H9 (cell line): ENCODE data around the gene TSTD2. TPM values are rescaled to one million over a fixed set of nuclear protein-coding genes. Genes with fewer than 3 reads are reported as not detected.

Experiments used
- DNase-seq: peaks from one replicate; pipeline ENCODE4 v3.0.0-alpha.2; 2017
- H2AFZ ChIP-seq: one replicate; pipeline ENCODE4 v1.6.1; 2013; ENCODE audit warnings: mild to moderate bottlenecking, low read length, control low read depth, moderate library complexity
- H2AK5ac ChIP-seq: 2 replicates; pipeline ENCODE4 v1.6.1; 2013; ENCODE audit warnings: low read length, control low read depth, mixed read lengths; ENCODE audit not compliant: insufficient read length
- H2BK120ac ChIP-seq: one replicate; pipeline ENCODE4 v1.6.1; 2013; ENCODE audit warnings: low read depth, mild to moderate bottlenecking, low read length, control low read depth, inconsistent platforms; ENCODE audit not compliant: poor library complexity, severe bottlenecking
- H2BK12ac ChIP-seq: 2 replicates; pipeline ENCODE4 v1.6.1; 2013; ENCODE audit warnings: low read length, control low read depth, mixed read lengths, low read depth; ENCODE audit not compliant: insufficient read length
- H2BK15ac ChIP-seq: 2 replicates; pipeline ENCODE4 v1.6.1; 2013; ENCODE audit warnings: low read depth, low read length, control low read depth
- H2BK20ac ChIP-seq: one replicate; pipeline ENCODE4 v1.6.1; 2013; ENCODE audit warnings: low read depth, mild to moderate bottlenecking, low read length, control low read depth, inconsistent platforms; ENCODE audit not compliant: poor library complexity, severe bottlenecking
- H2BK5ac ChIP-seq: 2 replicates; pipeline ENCODE4 v1.6.1; 2013; ENCODE audit warnings: low read length, control low read depth, mixed read lengths; ENCODE audit not compliant: insufficient read length
- H3K14ac ChIP-seq: 2 replicates; pipeline ENCODE4 v1.6.1; 2013; ENCODE audit warnings: low read length, control low read depth; ENCODE audit not compliant: insufficient read depth
- H3K18ac ChIP-seq: 2 replicates; pipeline ENCODE4 v1.6.1; 2013; ENCODE audit warnings: low read depth, mild to moderate bottlenecking, mixed read lengths, low read length, control low read depth; ENCODE audit not compliant: insufficient read length
- H3K23ac ChIP-seq: 2 replicates; pipeline ENCODE4 v1.6.1; 2013; ENCODE audit warnings: low read length, control low read depth, mixed read lengths, low read depth; ENCODE audit not compliant: insufficient read length
- H3K23me2 ChIP-seq: 2 replicates; pipeline ENCODE4 v1.6.1; 2013; ENCODE audit warnings: low read depth, mild to moderate bottlenecking, mixed read lengths, low read length, control low read depth; ENCODE audit not compliant: insufficient read length, poor library complexity, severe bottlenecking
- H3K27ac ChIP-seq: 2 replicates; pipeline ENCODE4 v1.5.1; 2013; ENCODE audit warnings: low read length, control low read depth, mixed read lengths, low read depth; ENCODE audit not compliant: insufficient read length
- H3K27me3 ChIP-seq: 2 replicates; pipeline ENCODE4 v1.6.1; 2013; ENCODE audit warnings: low read length, control low read depth, inconsistent platforms; ENCODE audit not compliant: insufficient read depth
- H3K4ac ChIP-seq: 2 replicates; pipeline ENCODE4 v1.6.1; 2013; ENCODE audit warnings: low read depth, mild to moderate bottlenecking, control low read depth, inconsistent platforms, low read length, moderate library complexity
- H3K4me1 ChIP-seq: 2 replicates; pipeline ENCODE4 v1.6.1; 2013; ENCODE audit warnings: low read length, control low read depth, inconsistent platforms; ENCODE audit not compliant: insufficient read depth
- H3K4me2 ChIP-seq: 2 replicates; pipeline ENCODE4 v1.6.1; 2013; ENCODE audit warnings: low read length, control low read depth, mixed read lengths; ENCODE audit not compliant: insufficient read length, insufficient read depth
- H3K56ac ChIP-seq: 2 replicates; pipeline ENCODE4 v1.6.1; 2013; ENCODE audit warnings: low read depth, mild to moderate bottlenecking, mixed read lengths, low read length, control low read depth; ENCODE audit not compliant: insufficient read length
- H3K79me1 ChIP-seq: 2 replicates; pipeline ENCODE4 v1.6.1; 2013; ENCODE audit warnings: low read depth, mild to moderate bottlenecking, moderate library complexity, low read length, control low read depth, inconsistent platforms; ENCODE audit not compliant: insufficient read depth, poor library complexity, severe bottlenecking
- H3K79me2 ChIP-seq: 2 replicates; pipeline ENCODE4 v1.6.1; 2013; ENCODE audit warnings: low read length, control low read depth, inconsistent platforms; ENCODE audit not compliant: insufficient read depth
- H3K9ac ChIP-seq: 2 replicates; pipeline ENCODE4 v1.6.1; 2013; ENCODE audit warnings: low read length, control low read depth, mixed read lengths; ENCODE audit not compliant: insufficient read length; ENCODE audit errors: extremely low read depth
- H3K9me3 ChIP-seq: one replicate; pipeline ENCODE4 v1.6.1; 2013; ENCODE audit warnings: low read depth, low read length, inconsistent platforms; ENCODE audit not compliant: control insufficient read depth
- H3T11ph ChIP-seq: one replicate; pipeline ENCODE4 v1.6.1; 2013; ENCODE audit warnings: mild to moderate bottlenecking, low read length, control low read depth, inconsistent platforms
- H4K20me1 ChIP-seq: one replicate; pipeline ENCODE4 v1.6.1; 2013; ENCODE audit not compliant: control insufficient read depth, insufficient read length, insufficient read depth
- H4K5ac ChIP-seq: 2 replicates; pipeline ENCODE4 v1.6.1; 2013; ENCODE audit warnings: low read depth, mild to moderate bottlenecking, mixed read lengths, low read length, control low read depth; ENCODE audit not compliant: insufficient read length
- H4K8ac ChIP-seq: replicated peaks from 2 replicates; pipeline ENCODE4 v1.6.1; 2013; ENCODE audit warnings: low read length, control low read depth, mixed read lengths, low read depth; ENCODE audit not compliant: insufficient read length
- H4K91ac ChIP-seq: 2 replicates; pipeline ENCODE4 v1.6.1; 2013; ENCODE audit warnings: low read depth, mild to moderate bottlenecking, moderate library complexity, mixed read lengths, low read length, control low read depth; ENCODE audit not compliant: insufficient read length
- H3K27ac Mint-ChIP-seq, 3 experiments: 2 replicates in 2 of 3; 3 replicates in 1 of 3; pipeline ENCODE4 v1.8.0; 2020 to 2021; ENCODE audit warnings: mixed read lengths in 3 of 3, mild to moderate bottlenecking in 1 of 3, moderate library complexity in 1 of 3
- H3K27me3 Mint-ChIP-seq: 2 replicates; pipeline ENCODE4 v1.8.0; 2021; ENCODE audit warnings: low read depth, mild to moderate bottlenecking, moderate library complexity, mixed read lengths
- H3K36me3 Mint-ChIP-seq, 3 experiments: 2 replicates in 2 of 3; 3 replicates in 1 of 3; pipeline ENCODE4 v1.8.0; 2020 to 2021; ENCODE audit warnings: low read depth in 3 of 3, mixed read lengths in 3 of 3; ENCODE audit not compliant: insufficient read depth in 1 of 3
- H3K4me1 Mint-ChIP-seq, 2 experiments: 2 replicates each; pipeline ENCODE4 v1.8.0; 2020; ENCODE audit warnings: mixed read lengths in 2 of 2
- H3K4me3 Mint-ChIP-seq, 2 experiments: 2 replicates in 1 of 2; 3 replicates in 1 of 2; pipeline ENCODE4 v1.8.0; 2020 to 2021; ENCODE audit warnings: mild to moderate bottlenecking in 2 of 2, mixed read lengths in 2 of 2, moderate library complexity in 1 of 2
- H3K9me3 Mint-ChIP-seq, 2 experiments: 2 replicates in 1 of 2; 3 replicates in 1 of 2; pipeline ENCODE4 v1.8.0; 2020; ENCODE audit warnings: mild to moderate bottlenecking in 2 of 2, mixed read lengths in 2 of 2, moderate library complexity in 1 of 2
- CTCF ChIP-seq: fragments of 200-600 bp; sonication (generic); conservative IDR thresholded peaks from 3 replicates; pipeline ENCODE4 v1.8.0; 2021; ENCODE audit warnings: antibody characterized with exemption, mild to moderate bottlenecking
- WGBS: extraction: QIAGEN DNeasy Blood & Tissue Kit; methylation state at CpG from one replicate; pipeline ENCODE4 v1.1.7; 2013; ENCODE audit warnings: missing lambda C conversion rate, low lambda C conversion rate, mixed read lengths; ENCODE audit not compliant: insufficient read length; ENCODE audit errors: extremely low coverage; 5-methylcytosine and 5-hydroxymethylcytosine counted together
- total RNA-seq: library from RNA; stranded (reverse); gene quantifications from 2 replicates; pipeline ENCODE4 v1.2.1, GENCODE V29; 2021

The TSTD2 gene
- total RNA-seq, 1 experiment from 2014 or later = 23.5 TPM

- no peaks in the 10 kb centered on the region for H3K27me3 ChIP-seq
- H2BK15ac ChIP-seq = no peak overlapping the region
- no peak overlapping the region for H3K18ac ChIP-seq
- H3K27ac Mint-ChIP-seq = no peak overlapping the region
- H3K27me3 Mint-ChIP-seq = no peaks in the 10 kb centered on the region
- no peak overlapping the region for H3K27ac ChIP-seq
- no peaks in the 10 kb centered on the region for H4K20me1 ChIP-seq
- no peak overlapping the region for H3K4ac ChIP-seq
- H3K9me3 Mint-ChIP-seq = no peaks in the 10 kb centered on the region
- no peaks in the 10 kb centered on the region for H3K9me3 ChIP-seq
- H2BK12ac ChIP-seq = no peak overlapping the region
- no peak overlapping the region for H4K91ac ChIP-seq
- H2BK5ac ChIP-seq = no peak overlapping the region
- WGBS = no CpG with 5 or more reads among the region's 4 CpGs
- no peak overlapping the region for H2BK120ac ChIP-seq
- TF ChIP-seq CTCF = no peak
- no peak overlapping the region for H2AFZ ChIP-seq
- no peaks in the 10 kb centered on the region; the same call in 1 of the 2 replicates for H3K4me1 ChIP-seq
- H3K4me2 ChIP-seq = no peak overlapping the region
- no peaks in the 10 kb centered on the region for H3K79me1 ChIP-seq
- no peak overlapping the region for H3T11ph ChIP-seq
- H2BK20ac ChIP-seq = no peak overlapping the region
- peaks cover 4% of the 10 kb centered on the region in 2 experiments for H3K4me1 Mint-ChIP-seq
- no peak for DNase-seq
- H3K14ac ChIP-seq = no peak overlapping the region
- H3K23ac ChIP-seq = no peak overlapping the region
- no peak overlapping the region for H2AK5ac ChIP-seq
- no peaks in the 10 kb centered on the region for H3K79me2 ChIP-seq
- H3K9ac ChIP-seq = no peak overlapping the region
- H4K8ac ChIP-seq = no peak overlapping the region
- no peaks in the 10 kb centered on the region for H3K23me2 ChIP-seq
- no peak overlapping the region for H3K56ac ChIP-seq
- no peak overlapping the region for H4K5ac ChIP-seq
- peaks cover 5 to 23% (median 18%) of the 10 kb centered on the region in 3 experiments; a peak in 5 of 7 replicates for H3K36me3 Mint-ChIP-seq
- H3K4me3 Mint-ChIP-seq = no peak overlapping the region
These were observed 36.3 kb downstream of the TSTD2 start for GRCh38 chr9:97596906-97597305.
